Keratinocyte (primary cell): ENCODE measurements around the gene SSUH2. TPM values are rescaled to one million over a fixed set of nuclear protein-coding genes. Genes with fewer than 3 reads are reported as not detected.

Experiments used
- DNase-seq: peaks from one replicate; pipeline ENCODE4 v3.0.0-alpha.2; 2011; ENCODE audit warnings: low read depth, missing footprints, low spot score
- FAIRE-seq: peaks from 2 replicates; lab custom pipeline; 2011; peaks lifted over from hg19 to GRCh38; lab: Jason Lieb, UNC
- H2AFZ ChIP-seq: 2 replicates; pipeline ENCODE4 v1.6.0; 2012; ENCODE audit warnings: low read length, control low read depth, inconsistent platforms; ENCODE audit not compliant: control insufficient read depth
- H3K27ac ChIP-seq: 2 replicates; pipeline ENCODE4 v1.5.1; 2011; ENCODE audit warnings: low read length; ENCODE audit not compliant: control insufficient read depth, insufficient read depth
- H3K27me3 ChIP-seq: 3 replicates; pipeline ENCODE4 v1.6.0; 2011; ENCODE audit warnings: low read length; ENCODE audit not compliant: control insufficient read depth, insufficient read depth; ENCODE audit errors: extremely low read depth
- H3K36me3 ChIP-seq, 2 experiments: 2 replicates in 1 of 2; 3 replicates in 1 of 2; pipeline ENCODE4 v1.5.1; 2011; ENCODE audit warnings: low read length in 2 of 2, mild to moderate bottlenecking in 1 of 2; ENCODE audit not compliant: control insufficient read depth in 2 of 2, insufficient read depth in 2 of 2; ENCODE audit errors: extremely low read depth in 1 of 2
- H3K4me1 ChIP-seq: 3 replicates; pipeline ENCODE4 v1.5.1; 2011; ENCODE audit warnings: low read length; ENCODE audit not compliant: control insufficient read depth, insufficient read depth; ENCODE audit errors: extremely low read depth
- H3K4me2 ChIP-seq: 3 replicates; pipeline ENCODE4 v1.6.0; 2011; ENCODE audit warnings: low read depth, low read length; ENCODE audit not compliant: control insufficient read depth, insufficient read depth; ENCODE audit errors: extremely low read depth
- H3K4me3 ChIP-seq, 3 experiments: fragments of 200-600 bp in 1 of 3; sonication (generic) in 1 of 3; 2 replicates in 2 of 3; 3 replicates in 1 of 3; pipeline ENCODE4 v1.5.1; 2011 to 2016; ENCODE audit warnings: low read length in 3 of 3, mild to moderate bottlenecking in 3 of 3, control low read depth in 2 of 3, inconsistent platforms in 1 of 3, low read depth in 1 of 3, mixed read lengths in 1 of 3, mixed run types in 1 of 3, moderate library complexity in 1 of 3; ENCODE audit not compliant: control insufficient read depth in 2 of 3, insufficient read depth in 2 of 3; ENCODE audit errors: extremely low read depth in 1 of 3
- H3K79me2 ChIP-seq: 2 replicates; pipeline ENCODE4 v1.6.0; 2012; ENCODE audit warnings: low read length; ENCODE audit not compliant: control insufficient read depth, insufficient read depth
- H3K9ac ChIP-seq: 3 replicates; pipeline ENCODE4 v1.6.0; 2011; ENCODE audit warnings: low read length; ENCODE audit not compliant: control insufficient read depth, insufficient read depth; ENCODE audit errors: extremely low read depth
- H3K9me1 ChIP-seq: 3 replicates; pipeline ENCODE4 v1.6.0; 2011; ENCODE audit warnings: low read length; ENCODE audit not compliant: control insufficient read depth, insufficient read depth; ENCODE audit errors: extremely low read depth
- H3K9me3 ChIP-seq: 2 replicates; pipeline ENCODE4 v1.5.1; 2012; ENCODE audit warnings: low read depth, low read length; ENCODE audit not compliant: control insufficient read depth
- H4K20me1 ChIP-seq: 3 replicates; pipeline ENCODE4 v1.6.0; 2011; ENCODE audit warnings: low read length; ENCODE audit not compliant: control insufficient read depth, insufficient read depth; ENCODE audit errors: extremely low read depth
- EZH2 ChIP-seq: IDR thresholded peaks from one replicate; pipeline ENCODE4 v1.6.1; 2012; ENCODE audit warnings: inconsistent platforms, mild to moderate bottlenecking, low read length, moderate library complexity
- dilution Hi-C: fragments of 300-500 bp; cut with MboI; formaldehyde crosslinking; loops from one replicate; pipeline ENCODE4 v1.7.0; 2020; ENCODE audit warnings: low sequenced_read_pairs; ENCODE audit not compliant: extremely low pct_ligation_motif_present
- polyA plus RNA-seq, 5 experiments: library from polyadenylated mRNA; depleted of rRNA in 3 of 5; stranded (reverse) in 3 of 5; stranded (forward) in 1 of 5; unstranded in 1 of 5; fragments of >200 nt; gene quantifications; 1 replicate in 1 of 5; 2 replicates in 3 of 5; 3 replicates in 1 of 5; pipeline versions ENCODE4 v1.2.1 to v1.2.3, GENCODE V29; 2011 to 2012; ENCODE audit warnings: missing spikeins in 2 of 5, low read depth in 1 of 5, low replicate concordance in 1 of 5
- TF ChIP-seq, protein P1 (sequence below), 3 experiments: IDR thresholded peaks in 1 of 3; conservative IDR thresholded peaks in 1 of 3; optimal IDR thresholded peaks in 1 of 3; 2 replicates in 2 of 3; 3 replicates in 1 of 3; pipeline versions ENCODE3 to v1.5.1; 2011; ENCODE audit warnings: low read length in 3 of 3, mild to moderate bottlenecking in 3 of 3, moderate library complexity in 2 of 3, control low read depth in 1 of 3, inconsistent platforms in 1 of 3; ENCODE audit not compliant: insufficient read depth in 2 of 3; ENCODE audit errors: extremely low read depth in 1 of 3

SSUH2 gene
- polyA plus RNA-seq, 1 donor (not counting 4 experiments of a cell fraction or from before 2014, with no cell fraction given), result 0.09 TPM

GRCh38 chr3:8571256-8571655, 73.3 kb downstream of the SSUH2 start:
- Histone ChIP-seq H4K20me1 (no peaks in the 10 kb centered on the region), H3K4me3 (no peak overlapping the region), H3K27me3 (no peaks in the 10 kb centered on the region), H2AFZ (no peak overlapping the region), H3K4me2 (no peak overlapping the region), H3K36me3 (no peaks in the 10 kb centered on the region), H3K27ac (no peak overlapping the region), H3K4me1 (no peaks in the 10 kb centered on the region), H3K79me2 (no peaks in the 10 kb centered on the region), H3K9ac (no peak overlapping the region), H3K9me1 (no peaks in the 10 kb centered on the region), H3K9me3 (no peaks in the 10 kb centered on the region)
- dilution Hi-C loops, result no loop called here
- no peak for TF ChIP-seq EZH2
- TF ChIP-seq, protein P1, sequence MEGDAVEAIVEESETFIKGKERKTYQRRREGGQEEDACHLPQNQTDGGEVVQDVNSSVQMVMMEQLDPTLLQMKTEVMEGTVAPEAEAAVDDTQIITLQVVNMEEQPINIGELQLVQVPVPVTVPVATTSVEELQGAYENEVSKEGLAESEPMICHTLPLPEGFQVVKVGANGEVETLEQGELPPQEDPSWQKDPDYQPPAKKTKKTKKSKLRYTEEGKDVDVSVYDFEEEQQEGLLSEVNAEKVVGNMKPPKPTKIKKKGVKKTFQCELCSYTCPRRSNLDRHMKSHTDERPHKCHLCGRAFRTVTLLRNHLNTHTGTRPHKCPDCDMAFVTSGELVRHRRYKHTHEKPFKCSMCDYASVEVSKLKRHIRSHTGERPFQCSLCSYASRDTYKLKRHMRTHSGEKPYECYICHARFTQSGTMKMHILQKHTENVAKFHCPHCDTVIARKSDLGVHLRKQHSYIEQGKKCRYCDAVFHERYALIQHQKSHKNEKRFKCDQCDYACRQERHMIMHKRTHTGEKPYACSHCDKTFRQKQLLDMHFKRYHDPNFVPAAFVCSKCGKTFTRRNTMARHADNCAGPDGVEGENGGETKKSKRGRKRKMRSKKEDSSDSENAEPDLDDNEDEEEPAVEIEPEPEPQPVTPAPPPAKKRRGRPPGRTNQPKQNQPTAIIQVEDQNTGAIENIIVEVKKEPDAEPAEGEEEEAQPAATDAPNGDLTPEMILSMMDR (optimal IDR thresholded peaks at IDR 0.05 in 1 of 3, IDR thresholded peaks at IDR 0.05 in 1 of 3, conservative IDR thresholded peaks at IDR 0.05 in 1 of 3; ENCODE audit: extremely low read depth in 1 of 3, insufficient read depth in 2 of 3, low read length in 3 of 3), result no peak
- FAIRE-seq (no peak), DNase-seq (no peak)

Other genes starting within 250 kb of the SSUH2 start
- 3.7 to 7.1 TPM (median 4.4 TPM) in 3 replicates for gene LMCD1, start 143.0 kb downstream of the SSUH2 start, polyA plus RNA-seq
- not detected in 3 replicates for gene CAV3, start 89.0 kb upstream of the SSUH2 start, polyA plus RNA-seq
- 0.08 to 0.19 TPM (median 0.16 TPM) in 3 replicates for gene OXTR, start 124.8 kb upstream of the SSUH2 start, polyA plus RNA-seq